ENCODE measurements around the gene HOXC6. TPM values are rescaled to one million over a fixed set of nuclear protein-coding genes. Genes with fewer than 3 reads are reported as not detected.
"Not testable (repeated sequence)": the region's sequence is repeated elsewhere in the genome, so short reads cannot be mapped to it uniquely, and the experiment has no call there.

Gene HOXC6
- total and polyA plus RNA-seq, 8 donors: 0.46 to 2.0 (median 1.0) TPM; not detected in 5

DNA sequence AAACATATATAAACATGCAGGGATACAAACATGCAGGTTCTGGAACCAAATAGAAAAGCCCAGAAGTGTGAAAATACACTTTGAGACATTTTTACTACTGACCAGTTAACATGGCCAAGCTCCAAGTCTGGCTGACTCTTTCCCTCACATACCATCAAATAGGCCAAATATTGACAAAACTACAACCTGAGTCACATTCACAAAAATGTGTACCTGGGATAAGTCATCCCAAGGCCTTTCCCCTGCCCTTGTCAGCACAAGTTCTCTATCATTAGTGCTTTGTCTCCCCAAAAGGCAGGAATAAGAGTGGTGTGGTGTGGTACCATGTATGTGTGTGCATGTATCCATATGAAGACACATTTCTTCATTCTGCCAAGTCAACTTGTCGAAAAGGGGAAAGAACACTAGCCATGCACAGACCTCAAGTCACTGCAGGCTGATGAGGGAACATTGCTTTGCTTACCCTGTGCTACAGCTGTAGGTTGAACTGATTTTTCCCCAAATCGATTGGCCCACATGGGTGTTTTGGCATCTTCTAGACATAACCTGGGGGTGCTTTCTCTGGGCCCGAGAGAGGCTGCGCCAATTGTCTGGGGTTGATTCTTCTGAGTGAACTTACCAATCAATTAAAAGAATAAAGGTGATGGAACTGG, 40.3 kb downstream of the HOXC6 start:
- TF ChIP-seq CTCF (IDR thresholded peaks at IDR 0.05) (no peak), EP300 (IDR thresholded peaks at IDR 0.05) (no peak), POLR2A (IDR thresholded peaks at IDR 0.05) (no peak), POLR2AphosphoS5 (IDR thresholded peaks at IDR 0.05) (no peak)
- 85 to 91% (median 86%) methylated on average over 4 of the region's 4 CpGs for WGBS, 5 donors
- Histone ChIP-seq H3K27me3 (peaks cover 0 to 7% (median 0%) of the 10 kb centered on the region in 3 donors), H3K36me3 (no peaks in the 10 kb centered on the region), H3K4me3 (no peak overlapping the region), H3K9me3 (no peaks in the 10 kb centered on the region), H3K4me1 (peaks cover 0 to 12% (median 6%) of the 10 kb centered on the region in 4 donors), H3K27ac (no peak overlapping the region)
- DNase-seq: no peak
- intact Hi-C loops (cut with DNase I; ENCODE audit: low total_unique reads): no loop called here

DNA sequence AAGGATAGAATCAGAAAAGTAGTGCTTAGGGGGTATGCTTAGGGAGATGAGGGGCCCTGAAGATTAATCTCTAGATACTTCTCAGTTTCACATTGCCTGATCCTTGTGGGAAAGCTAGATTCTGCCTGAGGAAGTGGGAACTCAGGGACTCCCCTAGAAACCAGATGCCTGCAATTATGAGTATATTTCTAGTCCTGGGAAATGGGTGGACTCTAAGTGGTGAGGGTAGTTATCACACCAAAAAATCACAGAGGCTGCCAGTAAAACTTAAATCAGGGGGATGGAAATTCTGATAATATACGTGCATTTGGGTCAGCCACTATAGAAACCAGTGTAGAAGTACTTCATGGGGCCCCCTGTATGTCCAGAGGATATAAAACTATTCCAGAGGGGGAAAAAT, 43.7 kb downstream of the HOXC6 start:
- Histone ChIP-seq H3K27me3 (no peaks in the 10 kb centered on the region), H3K4me3 (no peak overlapping the region), H3K27ac (no peak overlapping the region), H3K9me3 (no peaks in the 10 kb centered on the region), H3K36me3 (no peaks in the 10 kb centered on the region), H3K4me1 (peaks cover 0 to 22% (median 7%) of the 10 kb centered on the region in 4 donors)
- TF ChIP-seq CTCF (IDR thresholded peaks at IDR 0.05) (no peak), EP300 (IDR thresholded peaks at IDR 0.05) (no peak), POLR2A (IDR thresholded peaks at IDR 0.05) (no peak), POLR2AphosphoS5 (IDR thresholded peaks at IDR 0.05) (no peak)
- WGBS, 5 donors: 50 to 89% (median 57%) methylated on average over 1 of the region's 1 CpG
- no peak for DNase-seq
- intact Hi-C loops (cut with DNase I; ENCODE audit: low total_unique reads): no loop called here

DNA sequence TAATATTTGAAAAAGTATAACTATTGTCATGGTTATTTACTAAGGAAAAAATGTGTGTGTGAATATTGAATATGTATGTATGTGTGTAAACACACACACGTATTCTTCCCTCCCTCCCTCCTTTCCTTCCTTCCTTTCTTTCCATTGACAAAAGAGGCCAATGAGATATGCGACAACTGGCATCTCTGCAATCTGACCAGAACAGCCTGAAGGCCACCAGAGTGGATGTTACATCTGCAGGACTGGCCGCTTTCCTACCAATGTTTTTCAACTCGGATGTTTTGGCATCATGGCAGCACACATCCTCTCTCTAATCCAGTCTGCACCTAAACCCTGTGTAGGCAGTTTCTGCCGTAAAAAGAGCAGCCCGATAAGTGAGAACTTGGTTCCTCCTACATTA, 46.1 kb downstream of the HOXC6 start:
- intact Hi-C loops (cut with DNase I; ENCODE audit: low total_unique reads): no loop called here
- no peak for DNase-seq
- H3K4me3 ChIP-seq: no peak overlapping the region
- 76 to 86% (median 80%) methylated on average over 6 of the region's 6 CpGs for WGBS, 5 donors
- no peak for TF ChIP-seq POLR2AphosphoS5 (IDR thresholded peaks at IDR 0.05)
- peaks cover 0 to 14% (median 5%) of the 10 kb centered on the region in 4 donors for H3K4me1 ChIP-seq
- H3K27me3 ChIP-seq: no peaks in the 10 kb centered on the region
- H3K36me3 ChIP-seq: no peaks in the 10 kb centered on the region
- H3K9me3 ChIP-seq: no peaks in the 10 kb centered on the region
- H3K27ac ChIP-seq: no peak overlapping the region

DNA sequence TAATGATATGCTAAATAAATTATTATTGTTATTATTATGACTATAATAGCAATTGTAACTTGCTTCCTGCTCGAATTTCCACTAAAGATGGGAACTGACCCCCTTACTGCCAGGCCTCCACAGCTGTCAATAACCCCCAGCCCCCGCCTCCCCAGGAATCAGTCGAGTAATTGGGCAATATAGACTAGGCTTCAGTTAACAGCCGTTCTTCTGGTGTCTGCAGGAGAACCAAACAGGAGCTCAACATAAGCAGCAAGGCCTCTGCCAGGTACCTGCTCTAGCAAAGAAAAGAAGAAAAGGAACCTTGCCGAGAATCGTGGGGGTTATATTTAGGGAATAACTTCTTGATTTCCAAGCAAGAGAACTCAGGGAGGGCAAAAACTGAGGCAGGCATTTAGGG, 47.2 kb downstream of the HOXC6 start:
- Histone ChIP-seq H3K36me3 (no peaks in the 10 kb centered on the region), H3K27ac (peak overlapping the region in 2 of 5 donors; percentile 33 to 90), H3K9me3 (no peaks in the 10 kb centered on the region), H3K4me1 (peaks cover 0 to 18% (median 5%) of the 10 kb centered on the region in 4 donors), H3K4me3 (no peak overlapping the region), H3K27me3 (no peaks in the 10 kb centered on the region)
- intact Hi-C loops (cut with DNase I; ENCODE audit: low total_unique reads): no loop called here
- no peak for TF ChIP-seq POLR2AphosphoS5 (IDR thresholded peaks at IDR 0.05)
- TF ChIP-seq CTCF (IDR thresholded peaks at IDR 0.05): no peak
- no peak for TF ChIP-seq POLR2A (IDR thresholded peaks at IDR 0.05)
- no peak for TF ChIP-seq EP300 (IDR thresholded peaks at IDR 0.05)
- WGBS, 5 donors: 55 to 69% (median 62%) methylated on average over 6 of the region's 6 CpGs
- no peak for DNase-seq

DNA sequence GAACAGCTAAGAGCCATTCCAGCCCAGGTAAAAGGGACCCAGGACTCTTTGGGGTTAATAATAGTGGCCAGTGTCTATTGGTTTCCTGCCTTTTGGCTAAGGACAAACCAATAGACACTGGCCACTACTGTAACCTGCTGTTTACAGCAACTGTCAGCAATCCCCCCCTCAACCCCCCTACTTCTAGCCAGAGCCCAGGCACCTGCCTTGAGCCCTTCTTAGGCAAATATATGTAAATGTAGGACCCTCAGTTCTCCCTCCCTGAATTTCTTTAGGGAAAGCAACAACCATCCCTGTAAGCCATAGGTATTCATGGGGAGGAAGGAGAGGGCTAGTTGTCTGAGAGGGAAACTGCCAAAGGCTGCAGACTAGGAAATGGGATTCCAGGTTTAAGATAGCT, 47.7 kb downstream of the HOXC6 start:
- Histone ChIP-seq H3K4me3 (no peak overlapping the region), H3K27ac (peak overlapping the region in 4 of 5 donors; percentile 7 to 90 (median 28)), H3K9me3 (no peaks in the 10 kb centered on the region), H3K27me3 (no peaks in the 10 kb centered on the region), H3K4me1 (peaks cover 0 to 21% (median 5%) of the 10 kb centered on the region in 4 donors), H3K36me3 (no peaks in the 10 kb centered on the region)
- intact Hi-C loops (cut with DNase I; ENCODE audit: low total_unique reads): no loop called here
- no peak for DNase-seq
- TF ChIP-seq POLR2A (IDR thresholded peaks at IDR 0.05) (no peak), EP300 (IDR thresholded peaks at IDR 0.05) (no peak), CTCF (IDR thresholded peaks at IDR 0.05) (no peak), POLR2AphosphoS5 (IDR thresholded peaks at IDR 0.05) (no peak)

- Histone ChIP-seq H3K4me1 (peaks cover 0 to 21% (median 5%) of the 10 kb centered on the region in 4 donors), H3K27ac (peak overlapping the region in 4 of 5 donors; percentile 71 to 94 (median 81)), H3K4me3 (peak overlapping the region; percentile 17 to 31 (median 25))
- 28 to 65% (median 47%) methylated on average over 10 of the region's 10 CpGs for WGBS, 5 donors
- intact Hi-C loops (cut with DNase I; ENCODE audit: low total_unique reads); H3K36me3 ChIP-seq; H3K9me3 ChIP-seq; H3K27me3 ChIP-seq: not testable (repeated sequence)
- peak in 1 of 2 donors; percentile 49 for DNase-seq
These were observed 49.6 kb downstream of the HOXC6 start for GRCh38 chr12:54077843-54078242.

- H3K36me3 ChIP-seq; intact Hi-C loops (cut with DNase I; ENCODE audit: low total_unique reads); DNase-seq; H3K27me3 ChIP-seq; H3K9me3 ChIP-seq: not testable (repeated sequence)
- peak overlapping the region; percentile 84 to 94 (median 90) for H3K27ac ChIP-seq
- WGBS, 5 donors: 19 to 37% (median 26%) methylated on average over 8 to 9 of the region's 9 CpGs
- peak overlapping the region; percentile 26 to 43 (median 40) for H3K4me3 ChIP-seq
- H3K4me1 ChIP-seq: peaks cover 0 to 30% (median 10%) of the 10 kb centered on the region in 4 donors
These were observed 50.9 kb downstream of the HOXC6 start for GRCh38 chr12:54079115-54079514.

Data from stomach (tissue), 9 donors.